Measurements from ENCODE around the gene OSBP2.

The OSBP2 gene

GRCh38 chr22:30742291-30743256 is 47.9 kb downstream of the OSBP2 start:
- no peak for DNase-seq (ENCODE audit: low read depth)
- no peak overlapping the region for H3K4me3 ChIP-seq (ENCODE audit: control insufficient read depth, low read depth, low read length)
- TF ChIP-seq CTCF (IDR thresholded peaks at IDR 0.05; ENCODE audit: control insufficient read depth, insufficient read depth, low read depth, low read length, missing control alignments), result no peak

- TF ChIP-seq CTCF (IDR thresholded peaks at IDR 0.05; ENCODE audit: control insufficient read depth, insufficient read depth, low read depth, low read length, missing control alignments), result no peak
- H3K4me3 ChIP-seq (ENCODE audit: control insufficient read depth, low read depth, low read length), result no peak overlapping the region
- DNase-seq (ENCODE audit: low read depth), result no peak
Observed at GRCh38 chr22:30743257-30744020, 48.8 kb downstream of the OSBP2 start.

GRCh38 chr22:30744224-30744623 is 49.5 kb downstream of the OSBP2 start:
- no peak overlapping the region for H3K4me3 ChIP-seq (ENCODE audit: control insufficient read depth, low read depth, low read length)
- DNase-seq (ENCODE audit: low read depth), result no peak
- no peak for TF ChIP-seq CTCF (IDR thresholded peaks at IDR 0.05; ENCODE audit: control insufficient read depth, insufficient read depth, low read depth, low read length, missing control alignments)

- TF ChIP-seq CTCF (IDR thresholded peaks at IDR 0.05; ENCODE audit: control insufficient read depth, insufficient read depth, low read depth, low read length, missing control alignments), result no peak
- no peak for DNase-seq (ENCODE audit: low read depth)
- no peak overlapping the region for H3K4me3 ChIP-seq (ENCODE audit: control insufficient read depth, low read depth, low read length)
Observed at GRCh38 chr22:30747493-30747892, 52.8 kb downstream of the OSBP2 start.

GRCh38 chr22:30749272-30749671 is 54.6 kb downstream of the OSBP2 start:
- DNase-seq (ENCODE audit: low read depth), result no peak
- no peak for TF ChIP-seq CTCF (IDR thresholded peaks at IDR 0.05; ENCODE audit: control insufficient read depth, insufficient read depth, low read depth, low read length, missing control alignments)
- no peak overlapping the region for H3K4me3 ChIP-seq (ENCODE audit: control insufficient read depth, low read depth, low read length)

GRCh38 chr22:30749849-30750248 is 55.2 kb downstream of the OSBP2 start:
- no peak for DNase-seq (ENCODE audit: low read depth)
- no peak for TF ChIP-seq CTCF (IDR thresholded peaks at IDR 0.05; ENCODE audit: control insufficient read depth, insufficient read depth, low read depth, low read length, missing control alignments)

More at GRCh38 chr22:30749849-30750248, 55.2 kb downstream of the OSBP2 start:
- no peak overlapping the region for H3K4me3 ChIP-seq (ENCODE audit: control insufficient read depth, low read depth, low read length)
